RWPE2 (cell line): ENCODE results near the gene CREG2.

Experiments
- ATAC-seq: fragments of 200-7000 bp; cut with Tn5 transposase; 3 replicates; pipeline ENCODE4 v1.9.1; 2021; ENCODE audit warnings: low read depth
- DNase-seq: peaks from one replicate; pipeline ENCODE4 v3.0.0-alpha.2; 2020; ENCODE audit warnings: low spot score
- H3K27ac ChIP-seq: fragments of 450-650 bp; 2 replicates; pipeline ENCODE4 v1.5.1; 2017; ENCODE audit warnings: mild to moderate bottlenecking; ENCODE audit not compliant: poor library complexity, severe bottlenecking
- H3K27me3 ChIP-seq: fragments of 250-450 bp; sonication (Bioruptor Pico); 2 replicates; pipeline ENCODE4 v1.5.1; 2021; ENCODE audit warnings: mild to moderate bottlenecking, moderate library complexity; ENCODE audit not compliant: insufficient read depth, poor library complexity, severe bottlenecking
- H3K36me3 ChIP-seq: fragments of 250-450 bp; sonication (Bioruptor Pico); 2 replicates; pipeline ENCODE4 v1.5.1; 2020; ENCODE audit warnings: low read depth, mild to moderate bottlenecking, moderate library complexity
- H3K4me1 ChIP-seq: fragments of 250-450 bp; sonication (Bioruptor Pico); 2 replicates; pipeline ENCODE4 v1.5.1; 2021; ENCODE audit warnings: mild to moderate bottlenecking, moderate library complexity; ENCODE audit not compliant: insufficient read depth, poor library complexity, severe bottlenecking
- H3K4me3 ChIP-seq: fragments of 250-450 bp; sonication (Bioruptor Pico); 2 replicates; pipeline ENCODE4 v1.5.1; 2021; ENCODE audit warnings: mild to moderate bottlenecking, moderate library complexity; ENCODE audit not compliant: severe bottlenecking
- H3K9me3 ChIP-seq: fragments of 250-450 bp; sonication (Bioruptor Pico); 2 replicates; pipeline ENCODE4 v1.5.1; 2021; ENCODE audit warnings: mild to moderate bottlenecking, moderate library complexity; ENCODE audit not compliant: severe bottlenecking
- TF ChIP-seq, protein P1 (sequence below): fragments of 450-650 bp; IDR thresholded peaks from one replicate; pipeline ENCODE4 v1.5.1; 2017; ENCODE audit warnings: mild to moderate bottlenecking, moderate library complexity; ENCODE audit not compliant: poor library complexity, severe bottlenecking

Gene CREG2

GRCh38 chr2:101399021-101399799 lies 11.9 kb upstream of the CREG2 start:
- no peak for ATAC-seq
- H3K9me3 ChIP-seq, result no peaks in the 10 kb centered on the region
- peaks cover 32% of the 10 kb centered on the region for H3K4me1 ChIP-seq
- H3K27me3 ChIP-seq, result no peaks in the 10 kb centered on the region
- no peak overlapping the region for H3K4me3 ChIP-seq
- H3K27ac ChIP-seq, result peak overlapping the region; percentile 29
- H3K36me3 ChIP-seq, result no peaks in the 10 kb centered on the region
- TF ChIP-seq, protein P1, sequence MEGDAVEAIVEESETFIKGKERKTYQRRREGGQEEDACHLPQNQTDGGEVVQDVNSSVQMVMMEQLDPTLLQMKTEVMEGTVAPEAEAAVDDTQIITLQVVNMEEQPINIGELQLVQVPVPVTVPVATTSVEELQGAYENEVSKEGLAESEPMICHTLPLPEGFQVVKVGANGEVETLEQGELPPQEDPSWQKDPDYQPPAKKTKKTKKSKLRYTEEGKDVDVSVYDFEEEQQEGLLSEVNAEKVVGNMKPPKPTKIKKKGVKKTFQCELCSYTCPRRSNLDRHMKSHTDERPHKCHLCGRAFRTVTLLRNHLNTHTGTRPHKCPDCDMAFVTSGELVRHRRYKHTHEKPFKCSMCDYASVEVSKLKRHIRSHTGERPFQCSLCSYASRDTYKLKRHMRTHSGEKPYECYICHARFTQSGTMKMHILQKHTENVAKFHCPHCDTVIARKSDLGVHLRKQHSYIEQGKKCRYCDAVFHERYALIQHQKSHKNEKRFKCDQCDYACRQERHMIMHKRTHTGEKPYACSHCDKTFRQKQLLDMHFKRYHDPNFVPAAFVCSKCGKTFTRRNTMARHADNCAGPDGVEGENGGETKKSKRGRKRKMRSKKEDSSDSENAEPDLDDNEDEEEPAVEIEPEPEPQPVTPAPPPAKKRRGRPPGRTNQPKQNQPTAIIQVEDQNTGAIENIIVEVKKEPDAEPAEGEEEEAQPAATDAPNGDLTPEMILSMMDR, result no peak
- DNase-seq, result no peak

DNA sequence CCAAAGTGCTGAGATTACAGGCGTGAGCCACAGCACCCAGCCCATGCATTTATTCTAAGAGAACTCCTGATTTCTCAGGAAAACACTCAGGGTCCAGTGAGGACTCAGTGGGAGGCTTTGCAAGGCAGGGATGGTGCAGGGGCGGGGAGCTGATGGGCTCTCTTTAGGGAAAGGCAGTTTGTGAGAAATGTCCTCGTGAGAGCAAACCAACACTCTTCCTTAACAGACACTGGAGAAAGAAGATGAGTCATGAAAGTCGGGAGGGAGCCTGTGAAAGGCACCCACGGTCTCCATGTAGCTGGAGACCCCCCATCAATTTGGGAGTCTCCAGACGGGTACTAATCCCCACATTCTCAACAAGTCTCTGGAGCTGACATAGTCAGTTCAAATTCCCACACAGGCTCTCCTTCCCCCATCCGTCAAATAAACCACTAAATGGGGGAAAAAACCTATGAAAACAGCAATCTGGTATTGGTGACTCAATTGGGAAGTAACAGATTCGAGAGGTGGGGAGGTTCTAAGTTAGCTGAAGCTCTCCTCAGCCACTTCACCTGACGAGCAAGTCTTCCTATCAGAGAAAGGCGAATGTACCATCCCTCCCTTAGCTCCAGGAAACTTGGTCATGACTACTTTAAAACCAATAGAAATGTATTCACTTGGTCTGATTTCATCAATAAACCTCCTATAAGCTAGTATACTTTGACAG lies 11.0 kb upstream of the CREG2 start:
- Histone ChIP-seq H3K9me3 (no peaks in the 10 kb centered on the region), H3K27ac (no peak overlapping the region), H3K4me1 (peaks cover 32% of the 10 kb centered on the region), H3K4me3 (no peak overlapping the region), H3K27me3 (no peaks in the 10 kb centered on the region), H3K36me3 (no peaks in the 10 kb centered on the region)
- DNase-seq (no peak), ATAC-seq (no peak)
- TF ChIP-seq, protein P1, result no peak

- no peaks in the 10 kb centered on the region for H3K9me3 ChIP-seq
- H3K27ac ChIP-seq, result peak overlapping the region; percentile 93
- ATAC-seq, result peak; percentile 96
- H3K27me3 ChIP-seq, result no peaks in the 10 kb centered on the region
- no peak overlapping the region for H3K4me3 ChIP-seq
- TF ChIP-seq, protein P1, result no peak
- no peak for DNase-seq
- H3K4me1 ChIP-seq, result peaks cover 32% of the 10 kb centered on the region
- no peaks in the 10 kb centered on the region for H3K36me3 ChIP-seq
Measured at GRCh38 chr2:101396316-101396717, 9.0 kb upstream of the CREG2 start.

DNA sequence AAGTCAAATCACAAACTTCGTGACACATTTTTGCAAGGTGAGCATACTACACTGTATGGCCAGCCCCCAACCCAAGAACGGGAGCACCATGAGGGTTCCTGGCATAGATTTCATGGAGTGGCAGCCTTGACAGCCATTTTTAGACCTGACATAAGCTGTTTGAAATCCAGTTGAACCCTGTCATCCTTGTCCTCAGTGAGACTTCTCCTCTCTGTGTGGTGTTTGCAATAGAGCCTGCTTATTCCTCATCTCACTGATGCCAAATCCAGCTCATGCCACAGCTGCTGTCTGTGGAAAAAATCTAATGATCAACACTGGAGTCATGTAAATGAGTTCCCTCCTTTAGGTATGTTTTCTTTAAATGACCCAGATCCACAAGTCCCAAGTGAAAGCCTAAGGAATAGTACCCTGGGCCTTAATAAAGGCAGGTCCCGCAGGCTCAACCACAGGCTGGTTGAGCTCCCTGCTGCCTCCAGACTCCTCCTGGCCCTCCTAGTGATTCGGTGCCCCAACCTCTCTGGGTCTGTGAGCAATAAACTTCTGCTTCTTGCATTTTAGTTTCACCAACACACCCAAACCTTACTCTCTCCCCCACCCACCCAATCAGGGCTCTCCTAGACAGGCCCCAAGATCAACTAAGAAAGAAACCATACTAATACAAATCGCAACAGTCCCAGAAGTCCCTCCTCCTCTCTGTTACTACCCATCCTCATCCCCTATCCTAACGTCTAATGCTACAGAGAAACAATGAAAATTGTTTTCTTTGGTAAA lies 8.4 kb upstream of the CREG2 start:
- no peak overlapping the region for H3K4me3 ChIP-seq
- no peaks in the 10 kb centered on the region for H3K36me3 ChIP-seq
- no peaks in the 10 kb centered on the region for H3K27me3 ChIP-seq
- H3K9me3 ChIP-seq, result no peaks in the 10 kb centered on the region
- H3K27ac ChIP-seq, result peak overlapping the region; percentile 93
- peaks cover 32% of the 10 kb centered on the region for H3K4me1 ChIP-seq
- TF ChIP-seq, protein P1, result no peak
- ATAC-seq, result peak; percentile 32
- DNase-seq, result no peak
